ENCODE data around the gene WRAP53.
A peak's percentile ranks its signal among the peaks of the same experiment; 100 is the strongest.

The WRAP53 gene

DNA sequence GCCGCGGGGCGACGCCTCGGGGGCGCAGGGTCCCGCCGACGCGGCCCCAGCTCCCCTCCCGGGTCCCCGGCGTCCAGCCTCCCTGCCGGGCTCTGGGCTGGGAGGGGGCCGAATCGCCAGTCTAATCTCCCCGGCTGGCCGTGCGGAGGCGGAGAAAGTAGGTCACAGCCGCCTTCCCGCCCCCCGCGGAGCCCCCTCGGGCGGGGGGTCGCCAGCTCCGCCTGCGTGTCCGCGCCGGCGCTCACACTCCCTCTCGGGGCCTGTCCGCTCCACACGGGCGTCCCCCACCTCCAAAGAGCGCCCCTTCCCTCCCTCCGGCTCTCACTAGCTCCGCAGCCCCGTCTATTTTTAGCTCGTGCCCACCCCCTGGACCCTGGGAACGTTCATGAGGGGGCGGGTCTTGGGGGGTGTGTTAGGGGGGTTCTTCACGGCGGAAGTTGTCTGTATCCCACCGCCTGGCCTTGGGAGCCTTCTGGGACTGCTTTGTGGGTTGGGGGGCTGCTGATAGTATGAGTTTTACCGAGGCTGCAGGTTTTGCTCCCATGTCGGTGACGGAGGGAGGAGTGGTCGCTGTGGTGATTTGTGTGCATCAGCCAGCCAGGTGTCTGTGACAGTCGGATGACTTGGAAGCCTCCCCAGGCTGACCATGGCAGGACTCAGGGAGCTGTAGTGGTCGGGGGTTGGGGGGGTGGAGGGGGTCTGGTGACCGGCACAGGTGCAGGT is 36.5 kb upstream of the WRAP53 start:
- peaks cover 29% of the 10 kb centered on the region for H3K27me3 ChIP-seq (ENCODE audit: insufficient read depth, low read length)

GRCh38 chr17:7652388-7653356 is 35.6 kb upstream of the WRAP53 start:
- Histone ChIP-seq H2BK5ac (ENCODE audit: low read depth, low read length, poor library complexity) (no peak overlapping the region), H3K18ac (ENCODE audit: low read length) (no peak overlapping the region), H2BK120ac (ENCODE audit: insufficient read depth, low read length, poor library complexity) (no peak overlapping the region), H2AK5ac (ENCODE audit: low read length) (no peak overlapping the region), H3K4me3 (ENCODE audit: low read depth, low read length) (no peak overlapping the region), H3K79me2 (ENCODE audit: control insufficient read depth, insufficient read depth, low read length, poor library complexity) (no peaks in the 10 kb centered on the region), H3K36me3 (ENCODE audit: control insufficient read depth in 1 of 2, insufficient read depth in 2 of 2, low read length in 2 of 2) (peaks cover 0 to 2% of the 10 kb centered on the region in 2 experiments), H4K12ac (ENCODE audit: low read depth, low read length) (no peak overlapping the region), H3K23ac (ENCODE audit: low read length) (no peak overlapping the region), H3K9ac (ENCODE audit: low read length) (no peak overlapping the region), H3K4me1 (ENCODE audit: control insufficient read depth in 1 of 2, insufficient read depth in 2 of 2, low read length in 2 of 2) (peaks cover 10 to 12% of the 10 kb centered on the region in 2 experiments), H3K9me3 (ENCODE audit: insufficient read depth, low read depth, low read length) (peaks cover 17% of the 10 kb centered on the region), H3K27ac (ENCODE audit: low read depth, low read length) (no peak overlapping the region), H2BK12ac (ENCODE audit: low read length) (no peak overlapping the region), H2AFZ (ENCODE audit: insufficient read depth, low read length, poor library complexity) (no peak overlapping the region), H4K91ac (ENCODE audit: low read depth, low read length) (no peak overlapping the region), H3K4me2 (ENCODE audit: low read length) (no peak overlapping the region), H3K14ac (ENCODE audit: low read length) (no peak overlapping the region), H3K27me3 (ENCODE audit: insufficient read depth, low read length) (peaks cover 29% of the 10 kb centered on the region), H3K79me1 (ENCODE audit: low read length) (no peaks in the 10 kb centered on the region), H3K4ac (ENCODE audit: low read depth, low read length) (no peak overlapping the region), H4K8ac (ENCODE audit: low read depth, low read length) (no peak overlapping the region)
- WGBS (ENCODE audit: extremely low coverage, insufficient coverage, insufficient read length): no CpG with 5 or more reads among the region's 12 CpGs
- no peak for DNase-seq

More for the DNA sequence above, 36.5 kb upstream of the WRAP53 start:
- Histone ChIP-seq H3K23ac (ENCODE audit: low read length) (no peak overlapping the region), H3K36me3 (ENCODE audit: control insufficient read depth in 1 of 2, insufficient read depth in 2 of 2, low read length in 2 of 2) (peaks cover 0 to 2% of the 10 kb centered on the region in 2 experiments), H4K8ac (ENCODE audit: low read depth, low read length) (no peak overlapping the region), H2BK120ac (ENCODE audit: insufficient read depth, low read length, poor library complexity) (no peak overlapping the region), H3K9me3 (ENCODE audit: insufficient read depth, low read depth, low read length) (peaks cover 17% of the 10 kb centered on the region), H3K18ac (ENCODE audit: low read length) (no peak overlapping the region), H4K91ac (ENCODE audit: low read depth, low read length) (no peak overlapping the region), H3K4me2 (ENCODE audit: low read length) (peak overlapping the region; percentile 72), H3K27ac (ENCODE audit: low read depth, low read length) (no peak overlapping the region), H2AK5ac (ENCODE audit: low read length) (no peak overlapping the region), H3K79me2 (ENCODE audit: control insufficient read depth, insufficient read depth, low read length, poor library complexity) (no peaks in the 10 kb centered on the region), H2BK5ac (ENCODE audit: low read depth, low read length, poor library complexity) (no peak overlapping the region), H3K4ac (ENCODE audit: low read depth, low read length) (no peak overlapping the region), H2AFZ (ENCODE audit: insufficient read depth, low read length, poor library complexity) (no peak overlapping the region), H3K79me1 (ENCODE audit: low read length) (no peaks in the 10 kb centered on the region), H2BK12ac (ENCODE audit: low read length) (no peak overlapping the region), H3K4me1 (ENCODE audit: control insufficient read depth in 1 of 2, insufficient read depth in 2 of 2, low read length in 2 of 2) (peaks cover 7 to 9% of the 10 kb centered on the region in 2 experiments), H3K14ac (ENCODE audit: low read length) (no peak overlapping the region), H3K4me3 (ENCODE audit: low read depth, low read length) (no peak overlapping the region), H3K9ac (ENCODE audit: low read length) (no peak overlapping the region), H4K12ac (ENCODE audit: low read depth, low read length) (no peak overlapping the region)
- no CpG with 5 or more reads among the region's 54 CpGs for WGBS (ENCODE audit: extremely low coverage, insufficient coverage, insufficient read length)
- no peak for DNase-seq

GRCh38 chr17:7654832-7655540 is 33.3 kb upstream of the WRAP53 start:
- Histone ChIP-seq H3K23ac (ENCODE audit: low read length) (no peak overlapping the region), H3K79me2 (ENCODE audit: control insufficient read depth, insufficient read depth, low read length, poor library complexity) (no peaks in the 10 kb centered on the region), H3K4ac (ENCODE audit: low read depth, low read length) (no peak overlapping the region), H3K79me1 (ENCODE audit: low read length) (no peaks in the 10 kb centered on the region), H3K9me3 (ENCODE audit: insufficient read depth, low read depth, low read length) (peaks cover 17% of the 10 kb centered on the region), H2AK5ac (ENCODE audit: low read length) (no peak overlapping the region), H3K4me1 (ENCODE audit: control insufficient read depth in 1 of 2, insufficient read depth in 2 of 2, low read length in 2 of 2) (peaks cover 10 to 12% of the 10 kb centered on the region in 2 experiments), H4K91ac (ENCODE audit: low read depth, low read length) (no peak overlapping the region), H2BK120ac (ENCODE audit: insufficient read depth, low read length, poor library complexity) (no peak overlapping the region), H3K18ac (ENCODE audit: low read length) (no peak overlapping the region), H2BK12ac (ENCODE audit: low read length) (no peak overlapping the region), H3K9ac (ENCODE audit: low read length) (no peak overlapping the region), H3K36me3 (ENCODE audit: control insufficient read depth in 1 of 2, insufficient read depth in 2 of 2, low read length in 2 of 2) (peaks cover 0 to 2% of the 10 kb centered on the region in 2 experiments), H2AFZ (ENCODE audit: insufficient read depth, low read length, poor library complexity) (no peak overlapping the region), H4K12ac (ENCODE audit: low read depth, low read length) (no peak overlapping the region), H4K8ac (ENCODE audit: low read depth, low read length) (no peak overlapping the region), H3K27ac (ENCODE audit: low read depth, low read length) (no peak overlapping the region), H3K4me2 (ENCODE audit: low read length) (no peak overlapping the region), H3K27me3 (ENCODE audit: insufficient read depth, low read length) (peaks cover 29% of the 10 kb centered on the region), H3K14ac (ENCODE audit: low read length) (no peak overlapping the region), H2BK5ac (ENCODE audit: low read depth, low read length, poor library complexity) (no peak overlapping the region), H3K4me3 (ENCODE audit: low read depth, low read length) (no peak overlapping the region)
- WGBS (ENCODE audit: extremely low coverage, insufficient coverage, insufficient read length): no CpG with 5 or more reads among the region's 16 CpGs
- no peak for DNase-seq

DNA sequence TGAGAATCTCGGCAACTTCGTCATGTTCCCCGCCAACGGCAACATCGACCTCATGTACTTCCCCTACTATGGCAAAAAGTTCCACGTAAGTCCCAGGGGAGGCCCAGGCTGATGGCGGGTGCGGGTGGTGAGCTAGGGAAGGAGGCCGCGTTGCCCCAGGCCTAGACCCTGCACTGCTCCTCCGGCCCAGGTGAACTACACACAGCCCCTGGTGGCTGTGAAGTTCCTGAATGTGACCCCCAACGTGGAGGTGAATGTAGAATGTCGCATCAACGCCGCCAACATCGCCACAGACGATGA is 32.8 kb upstream of the WRAP53 start:
- Histone ChIP-seq H2BK5ac (ENCODE audit: low read depth, low read length, poor library complexity) (no peak overlapping the region), H3K18ac (ENCODE audit: low read length) (no peak overlapping the region), H3K79me1 (ENCODE audit: low read length) (no peaks in the 10 kb centered on the region), H3K27ac (ENCODE audit: low read depth, low read length) (no peak overlapping the region), H3K23ac (ENCODE audit: low read length) (no peak overlapping the region), H3K9ac (ENCODE audit: low read length) (no peak overlapping the region), H2AK5ac (ENCODE audit: low read length) (no peak overlapping the region), H3K9me3 (ENCODE audit: insufficient read depth, low read depth, low read length) (peaks cover 17% of the 10 kb centered on the region), H3K4me1 (ENCODE audit: control insufficient read depth in 1 of 2, insufficient read depth in 2 of 2, low read length in 2 of 2) (peaks cover 10 to 12% of the 10 kb centered on the region in 2 experiments), H3K4me3 (ENCODE audit: low read depth, low read length) (no peak overlapping the region), H4K91ac (ENCODE audit: low read depth, low read length) (no peak overlapping the region), H3K36me3 (ENCODE audit: control insufficient read depth in 1 of 2, insufficient read depth in 2 of 2, low read length in 2 of 2) (peaks cover 0 to 2% of the 10 kb centered on the region in 2 experiments), H4K8ac (ENCODE audit: low read depth, low read length) (no peak overlapping the region), H3K4ac (ENCODE audit: low read depth, low read length) (no peak overlapping the region), H3K14ac (ENCODE audit: low read length) (no peak overlapping the region), H3K4me2 (ENCODE audit: low read length) (no peak overlapping the region), H2BK12ac (ENCODE audit: low read length) (no peak overlapping the region), H3K79me2 (ENCODE audit: control insufficient read depth, insufficient read depth, low read length, poor library complexity) (no peaks in the 10 kb centered on the region), H2BK120ac (ENCODE audit: insufficient read depth, low read length, poor library complexity) (no peak overlapping the region), H4K12ac (ENCODE audit: low read depth, low read length) (no peak overlapping the region), H2AFZ (ENCODE audit: insufficient read depth, low read length, poor library complexity) (no peak overlapping the region), H3K27me3 (ENCODE audit: insufficient read depth, low read length) (peaks cover 29% of the 10 kb centered on the region)
- no CpG with 5 or more reads among the region's 17 CpGs for WGBS (ENCODE audit: extremely low coverage, insufficient coverage, insufficient read length)
- DNase-seq: no peak
